GM23338 (cell line): ENCODE results near the gene CCL13. TPM values are rescaled to one million over a fixed set of nuclear protein-coding genes. Genes with fewer than 3 reads are reported as not detected.

Experiments used
- ATAC-seq: fragments of 200-7000 bp; cut with Tn5 transposase; 3 replicates; pipeline ENCODE4 v1.9.1; 2020
- DNase-seq: peaks from one replicate; pipeline ENCODE4 v3.0.0-alpha.2; 2015; ENCODE audit warnings: low spot score
- H2AFZ ChIP-seq: fragments of 200-600 bp; sonication (generic); 2 replicates; pipeline ENCODE4 v1.8.0; 2016; ENCODE audit warnings: antibody characterized with exemption, mild to moderate bottlenecking, moderate library complexity
- H3F3A ChIP-seq: fragments of 200-600 bp; sonication (generic); replicated peaks from 2 replicates; pipeline ENCODE4 v1.8.0; 2017; ENCODE audit warnings: antibody characterized with exemption, mixed run types, low read depth
- H3K27ac ChIP-seq: fragments of 200-600 bp; sonication (generic); 2 replicates; pipeline ENCODE4 v1.6.1; 2016; ENCODE audit warnings: low read depth
- H3K27me3 ChIP-seq: fragments of 200-600 bp; sonication (generic); 2 replicates; pipeline ENCODE4 v1.8.0; 2016; ENCODE audit warnings: mild to moderate bottlenecking, mixed run types, moderate library complexity; ENCODE audit not compliant: insufficient read depth
- H3K36me3 ChIP-seq: fragments of 200-600 bp; sonication (generic); 2 replicates; pipeline ENCODE4 v1.8.0; 2016; ENCODE audit warnings: mild to moderate bottlenecking; ENCODE audit not compliant: insufficient read depth
- H3K4me1 ChIP-seq: fragments of 200-600 bp; sonication (generic); 2 replicates; pipeline ENCODE4 v1.8.0; 2016; ENCODE audit warnings: mild to moderate bottlenecking, moderate library complexity; ENCODE audit not compliant: insufficient read depth
- H3K4me2 ChIP-seq: fragments of 200-600 bp; sonication (generic); 2 replicates; pipeline ENCODE4 v1.7.1; 2017; ENCODE audit warnings: mixed run types
- H3K4me3 ChIP-seq: fragments of 200-600 bp; sonication (generic); 2 replicates; pipeline ENCODE4 v1.6.1; 2016; ENCODE audit warnings: mixed run types
- H3K79me2 ChIP-seq: fragments of 200-600 bp; sonication (generic); replicated peaks from 2 replicates; pipeline ENCODE4 v1.8.0; 2017; ENCODE audit warnings: mild to moderate bottlenecking; ENCODE audit not compliant: insufficient read depth
- H3K9me2 ChIP-seq: fragments of 200-600 bp; sonication (generic); 2 replicates; pipeline ENCODE4 v1.8.0; 2017; ENCODE audit not compliant: insufficient read depth
- H4K20me1 ChIP-seq: fragments of 200-600 bp; sonication (generic); replicated peaks from 2 replicates; pipeline ENCODE4 v1.8.0; 2017; ENCODE audit warnings: mild to moderate bottlenecking; ENCODE audit not compliant: insufficient read depth
- H3K27ac Mint-ChIP-seq: 2 replicates; pipeline ENCODE4 v1.8.0; 2020; ENCODE audit warnings: inconsistent platforms, mild to moderate bottlenecking, moderate library complexity, mixed read lengths
- H3K27me3 Mint-ChIP-seq: 3 replicates; pipeline ENCODE4 v1.8.0; 2022; ENCODE audit warnings: low read depth, mild to moderate bottlenecking, moderate library complexity, mixed read lengths, inconsistent platforms; ENCODE audit not compliant: insufficient read depth, poor library complexity
- H3K36me3 Mint-ChIP-seq: 3 replicates; pipeline ENCODE4 v1.8.0; 2021; ENCODE audit warnings: low read depth, mild to moderate bottlenecking, inconsistent platforms, moderate library complexity, mixed read lengths
- H3K4me1 Mint-ChIP-seq: 3 replicates; pipeline ENCODE4 v1.8.0; 2020; ENCODE audit warnings: mild to moderate bottlenecking, inconsistent platforms, mixed read lengths
- H3K4me3 Mint-ChIP-seq: 3 replicates; pipeline ENCODE4 v1.8.0; 2021; ENCODE audit warnings: moderate library complexity, mild to moderate bottlenecking, inconsistent platforms, mixed read lengths
- H3K9me3 Mint-ChIP-seq: 3 replicates; pipeline ENCODE4 v1.8.0; 2020; ENCODE audit warnings: moderate library complexity, mild to moderate bottlenecking, inconsistent platforms, mixed read lengths
- CREB1 ChIP-seq: fragments of 250-450 bp; sonication (Bioruptor Pico); IDR thresholded peaks from 2 replicates; pipeline ENCODE4 v1.5.0; 2020; ENCODE audit warnings: low read depth, mild to moderate bottlenecking, moderate library complexity
- CTCF ChIP-seq, 2 experiments: fragments of 200-600 bp in 1 of 2; sonication (generic) in 1 of 2; conservative IDR thresholded peaks; 2 replicates each; pipeline versions ENCODE4 v1.5.1 to v1.6.1; 2016 to 2017; ENCODE audit warnings: antibody characterized with exemption in 2 of 2, low read depth in 2 of 2, mild to moderate bottlenecking in 2 of 2, moderate library complexity in 1 of 2
- ETS1 ChIP-seq: IDR thresholded peaks from 2 replicates; pipeline ENCODE4 v1.6.1; 2016; ENCODE audit warnings: antibody characterized with exemption
- EZH2 ChIP-seq: fragments of 200-600 bp; sonication (generic); IDR thresholded peaks from one replicate; pipeline ENCODE4 v1.8.0; 2017; ENCODE audit warnings: antibody characterized with exemption, mild to moderate bottlenecking, low read depth; ENCODE audit not compliant: unreplicated experiment
- EZH2phosphoT487 ChIP-seq: fragments of 200-600 bp; sonication (generic); IDR thresholded peaks from one replicate; pipeline ENCODE4 v1.8.1; 2018; ENCODE audit warnings: antibody characterized with exemption; ENCODE audit not compliant: unreplicated experiment
- JUNB ChIP-seq: IDR thresholded peaks from one replicate; pipeline ENCODE4 v1.6.1; 2016; ENCODE audit warnings: antibody characterized with exemption; ENCODE audit not compliant: unreplicated experiment
- NANOG ChIP-seq: IDR thresholded peaks from 2 replicates; pipeline ENCODE4 v1.6.1; 2016; ENCODE audit warnings: antibody characterized with exemption, borderline replicate concordance
- POLR2AphosphoS5 ChIP-seq: IDR thresholded peaks from 2 replicates; pipeline ENCODE4 v1.6.1; 2016; ENCODE audit warnings: antibody characterized with exemption, low read depth
- REST ChIP-seq: IDR thresholded peaks from one replicate; pipeline ENCODE4 v1.6.1; 2018; ENCODE audit warnings: antibody characterized with exemption; ENCODE audit not compliant: unreplicated experiment
- ZNF114 ChIP-seq: fragments of 250-450 bp; sonication (Bioruptor Pico); IDR thresholded peaks from 2 replicates; pipeline ENCODE4 v1.5.0; 2020; ENCODE audit warnings: mild to moderate bottlenecking, moderate library complexity
- ZNF331 ChIP-seq: fragments of 250-450 bp; sonication (Bioruptor Pico); IDR thresholded peaks from 2 replicates; pipeline ENCODE4 v1.5.0; 2020; ENCODE audit warnings: low read depth, mild to moderate bottlenecking, moderate library complexity
- ZNF462 ChIP-seq: fragments of 250-450 bp; sonication (Bioruptor Pico); IDR thresholded peaks from 2 replicates; pipeline ENCODE4 v1.5.0; 2020; ENCODE audit warnings: mild to moderate bottlenecking, moderate library complexity
- polyA plus RNA-seq: library from polyadenylated mRNA; unstranded; fragments of >200 nt; fragmentation: Nextera tagmentation; extraction: Ambion mirVana; gene quantifications from 2 replicates; pipeline ENCODE4 v1.2.1, GENCODE V29; 2016
- total RNA-seq: library from RNA; depleted of rRNA; stranded (reverse); fragments of >200 nt; shearing (Covaris generic); gene quantifications from 2 replicates; pipeline ENCODE4 v1.2.3, GENCODE V29; 2014

Gene CCL13
- total and polyA plus RNA-seq, 2 experiments from 2014 or later, result not detected

GRCh38 chr17:34383216-34383615 is 26.9 kb downstream of the CCL13 start:
- Mint-ChIP-seq H3K36me3 (no peaks in the 10 kb centered on the region), H3K4me1 (peaks cover 5% of the 10 kb centered on the region; the same call in 2 of the 3 replicates), H3K4me3 (no peak overlapping the region), H3K27me3 (no peaks in the 10 kb centered on the region), H3K9me3 (no peaks in the 10 kb centered on the region), H3K27ac (no peak overlapping the region)
- no peak for DNase-seq
- no peak for ATAC-seq
- Histone ChIP-seq H3K79me2 (no peaks in the 10 kb centered on the region), H3F3A (no peaks in the 10 kb centered on the region), H3K27me3 (no peaks in the 10 kb centered on the region), H3K4me1 (peaks cover 3% of the 10 kb centered on the region; the same call in 1 of the 2 replicates), H3K36me3 (no peaks in the 10 kb centered on the region), H3K27ac (no peak overlapping the region), H3K4me3 (no peak overlapping the region), H2AFZ (no peak overlapping the region), H3K9me2 (no peaks in the 10 kb centered on the region), H4K20me1 (no peaks in the 10 kb centered on the region), H3K4me2 (no peak overlapping the region)
- TF ChIP-seq ZNF462 (CRISPR knock-in tag), result no peak
- TF ChIP-seq ZNF331 (CRISPR knock-in tag), result no peak
- TF ChIP-seq CTCF (conservative IDR thresholded peaks at IDR 0.05; ENCODE audit: low read depth in 2 of 2), result no peak
- TF ChIP-seq EZH2phosphoT487, result no peak
- TF ChIP-seq EZH2, result no peak
- no peak for TF ChIP-seq ZNF114 (CRISPR knock-in tag)
- no peak for TF ChIP-seq JUNB
- TF ChIP-seq NANOG, result no peak
- TF ChIP-seq ETS1, result no peak
- TF ChIP-seq POLR2AphosphoS5, result no peak
- no peak for TF ChIP-seq CREB1 (CRISPR knock-in tag)
- TF ChIP-seq REST, result no peak
